ENCODE measurements around the gene TAT. TPM values are rescaled to one million over a fixed set of nuclear protein-coding genes. Genes with fewer than 3 reads are reported as not detected.
"Not testable (repeated sequence)": the region's sequence is repeated elsewhere in the genome, so short reads cannot be mapped to it uniquely, and the experiment has no call there.

The TAT gene
- polyA plus RNA-seq, 3 donors = not detected

DNA sequence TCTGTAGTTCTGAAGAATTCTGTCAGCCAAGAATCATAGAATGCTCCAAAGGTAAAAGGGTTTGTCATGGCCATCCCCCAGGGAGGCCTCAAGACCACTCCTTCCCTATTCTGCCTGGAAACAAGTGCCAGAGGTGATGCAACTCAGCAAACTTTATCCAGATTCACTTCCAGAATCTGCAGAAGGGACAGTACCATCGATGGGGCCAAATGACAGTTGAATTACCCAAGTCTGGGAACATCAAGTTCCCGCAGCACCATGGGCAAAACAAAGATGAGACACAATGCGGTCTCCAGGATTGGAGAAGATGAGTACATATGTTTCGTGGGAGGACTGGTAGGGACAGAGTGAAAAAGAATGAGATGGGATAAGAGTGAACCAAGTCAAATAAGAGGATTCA, 13.7 kb upstream of the TAT start:
- Histone ChIP-seq H2AFZ (ENCODE audit: insufficient read depth, low read depth, low read length, poor library complexity, severe bottlenecking) (no peak overlapping the region), H3K4me1 (ENCODE audit: control insufficient read depth in 1 of 2, insufficient read depth in 2 of 2, low read length in 2 of 2) (no peaks in the 10 kb centered on the region), H3K4me2 (replicated peaks; ENCODE audit: extremely low read depth, low read length, poor library complexity, severe bottlenecking) (no peak overlapping the region), H3K4me3 (replicated peaks in 1 of 3; ENCODE audit: low read depth in 2 of 3, low read length in 3 of 3) (no peak overlapping the region), H3K27ac (ENCODE audit: low read depth in 1 of 2, low read length in 2 of 2) (no peak overlapping the region), H3K79me2 (ENCODE audit: insufficient read depth, low read length) (no peaks in the 10 kb centered on the region), H3K9me3 (replicated peaks in 1 of 2; ENCODE audit: control insufficient read depth in 1 of 2, insufficient read depth in 1 of 2, low read length in 2 of 2) (no peaks in the 10 kb centered on the region), H3K27me3 (ENCODE audit: control insufficient read depth in 2 of 2, insufficient read depth in 2 of 2, low read length in 2 of 2) (peaks cover 0 to 4% of the 10 kb centered on the region in 2 donors), H4K20me1 (ENCODE audit: insufficient read depth, low read length) (no peaks in the 10 kb centered on the region), H3K36me3 (replicated peaks in 1 of 2; ENCODE audit: control insufficient read depth in 1 of 2, insufficient read depth in 2 of 2, low read length in 2 of 2) (no peaks in the 10 kb centered on the region), H3K9ac (ENCODE audit: insufficient read depth, low read length, poor library complexity, severe bottlenecking) (no peak overlapping the region)
- Mint-ChIP-seq H3K27me3 (ENCODE audit: low read depth in 3 of 3) (peaks cover 11 to 19% (median 12%) of the 10 kb centered on the region in 3 donors), H3K36me3 (no peaks in the 10 kb centered on the region), H3K4me3 (no peak overlapping the region), H3K27ac (no peak overlapping the region), H3K9me3 (peaks cover 2 to 8% (median 2%) of the 10 kb centered on the region in 7 donors), H3K4me1 (no peaks in the 10 kb centered on the region)
- TF ChIP-seq, protein P1, sequence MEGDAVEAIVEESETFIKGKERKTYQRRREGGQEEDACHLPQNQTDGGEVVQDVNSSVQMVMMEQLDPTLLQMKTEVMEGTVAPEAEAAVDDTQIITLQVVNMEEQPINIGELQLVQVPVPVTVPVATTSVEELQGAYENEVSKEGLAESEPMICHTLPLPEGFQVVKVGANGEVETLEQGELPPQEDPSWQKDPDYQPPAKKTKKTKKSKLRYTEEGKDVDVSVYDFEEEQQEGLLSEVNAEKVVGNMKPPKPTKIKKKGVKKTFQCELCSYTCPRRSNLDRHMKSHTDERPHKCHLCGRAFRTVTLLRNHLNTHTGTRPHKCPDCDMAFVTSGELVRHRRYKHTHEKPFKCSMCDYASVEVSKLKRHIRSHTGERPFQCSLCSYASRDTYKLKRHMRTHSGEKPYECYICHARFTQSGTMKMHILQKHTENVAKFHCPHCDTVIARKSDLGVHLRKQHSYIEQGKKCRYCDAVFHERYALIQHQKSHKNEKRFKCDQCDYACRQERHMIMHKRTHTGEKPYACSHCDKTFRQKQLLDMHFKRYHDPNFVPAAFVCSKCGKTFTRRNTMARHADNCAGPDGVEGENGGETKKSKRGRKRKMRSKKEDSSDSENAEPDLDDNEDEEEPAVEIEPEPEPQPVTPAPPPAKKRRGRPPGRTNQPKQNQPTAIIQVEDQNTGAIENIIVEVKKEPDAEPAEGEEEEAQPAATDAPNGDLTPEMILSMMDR (IDR thresholded peaks at IDR 0.05) = no peak
- 74% methylated on average over 4 of the region's 4 CpGs for whole genome bisulfite sequencing (ENCODE audit: insufficient coverage)
- DNase-seq = no peak
- intact Hi-C loops (cut with micrococcal nuclease) = no loop called here

DNA sequence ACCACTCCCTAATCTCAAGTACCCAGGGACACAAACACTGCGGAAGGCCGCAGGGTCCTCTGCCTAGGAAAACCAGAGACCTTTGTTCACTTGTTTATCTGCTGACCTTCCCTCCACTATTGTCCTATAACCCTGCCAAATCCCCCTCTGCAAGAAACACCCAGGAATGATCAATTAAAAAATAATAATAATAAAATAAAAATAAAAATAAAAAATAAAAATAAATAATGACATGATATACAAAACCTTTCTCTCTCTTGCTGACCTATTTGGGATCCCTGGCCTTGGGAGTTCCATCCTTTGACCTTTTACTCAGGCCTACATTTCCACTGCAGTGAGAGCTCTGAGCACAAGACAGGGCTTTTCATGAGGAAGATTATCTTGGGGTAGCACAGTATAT, 13.2 kb upstream of the TAT start:
- H3K4me1 Mint-ChIP-seq; DNase-seq; H3K4me2 ChIP-seq (replicated peaks; ENCODE audit: extremely low read depth, low read length, poor library complexity, severe bottlenecking); H3K4me1 ChIP-seq (ENCODE audit: control insufficient read depth in 1 of 2, insufficient read depth in 2 of 2, low read length in 2 of 2); H2AFZ ChIP-seq (ENCODE audit: insufficient read depth, low read depth, low read length, poor library complexity, severe bottlenecking); H3K4me3 ChIP-seq (replicated peaks in 1 of 3; ENCODE audit: low read depth in 2 of 3, low read length in 3 of 3); H3K27ac Mint-ChIP-seq; H3K36me3 ChIP-seq (replicated peaks in 1 of 2; ENCODE audit: control insufficient read depth in 1 of 2, insufficient read depth in 2 of 2, low read length in 2 of 2); H3K36me3 Mint-ChIP-seq; H3K79me2 ChIP-seq (ENCODE audit: insufficient read depth, low read length); H3K27me3 ChIP-seq (ENCODE audit: control insufficient read depth in 2 of 2, insufficient read depth in 2 of 2, low read length in 2 of 2); H3K9me3 ChIP-seq (replicated peaks in 1 of 2; ENCODE audit: control insufficient read depth in 1 of 2, insufficient read depth in 1 of 2, low read length in 2 of 2); H3K9ac ChIP-seq (ENCODE audit: insufficient read depth, low read length, poor library complexity, severe bottlenecking); H4K20me1 ChIP-seq (ENCODE audit: insufficient read depth, low read length); H3K9me3 Mint-ChIP-seq; H3K27ac ChIP-seq (ENCODE audit: low read depth in 1 of 2, low read length in 2 of 2); intact Hi-C loops (cut with micrococcal nuclease); H3K4me3 Mint-ChIP-seq: not testable (repeated sequence)
- peaks cover 11 to 17% (median 13%) of the 10 kb centered on the region in 3 donors for H3K27me3 Mint-ChIP-seq (ENCODE audit: low read depth in 3 of 3)
- WGBS (ENCODE audit: insufficient coverage) = no CpG with 5 or more reads among the region's 2 CpGs

DNA sequence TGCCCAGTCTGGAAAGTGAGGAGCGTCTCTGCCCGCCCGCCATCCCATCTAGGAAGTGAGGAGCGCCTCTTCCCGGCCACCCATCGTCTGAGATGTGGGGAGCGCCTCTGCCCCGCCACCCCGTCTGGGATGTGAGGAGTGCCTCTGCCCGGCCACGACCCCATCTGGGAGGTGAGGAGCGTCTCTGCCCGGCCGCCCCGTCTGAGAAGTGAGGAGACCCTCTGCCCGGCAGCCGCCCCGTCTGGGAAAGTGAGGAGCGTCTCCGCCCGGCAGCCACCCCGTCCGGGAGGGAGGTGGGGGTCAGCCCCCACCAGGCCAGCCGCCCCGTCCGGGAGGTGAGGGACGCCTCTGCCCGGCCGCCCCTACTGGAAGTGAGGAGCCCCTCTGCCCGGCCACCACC, 12.4 kb upstream of the TAT start:
- 87% methylated on average over 13 of the region's 30 CpGs for WGBS (ENCODE audit: insufficient coverage)
- H3K27me3 Mint-ChIP-seq (ENCODE audit: low read depth in 3 of 3) = peaks cover 11 to 14% (median 13%) of the 10 kb centered on the region in 3 donors

More for the DNA sequence above, 12.4 kb upstream of the TAT start:
- H3K36me3 Mint-ChIP-seq; H3K27ac Mint-ChIP-seq; H3K4me3 ChIP-seq (replicated peaks in 1 of 3; ENCODE audit: low read depth in 2 of 3, low read length in 3 of 3); H3K4me1 ChIP-seq (ENCODE audit: control insufficient read depth in 1 of 2, insufficient read depth in 2 of 2, low read length in 2 of 2); H3K4me1 Mint-ChIP-seq; H4K20me1 ChIP-seq (ENCODE audit: insufficient read depth, low read length); H3K36me3 ChIP-seq (replicated peaks in 1 of 2; ENCODE audit: control insufficient read depth in 1 of 2, insufficient read depth in 2 of 2, low read length in 2 of 2); H3K4me2 ChIP-seq (replicated peaks; ENCODE audit: extremely low read depth, low read length, poor library complexity, severe bottlenecking); H3K79me2 ChIP-seq (ENCODE audit: insufficient read depth, low read length); intact Hi-C loops (cut with micrococcal nuclease); DNase-seq; H3K9ac ChIP-seq (ENCODE audit: insufficient read depth, low read length, poor library complexity, severe bottlenecking); H2AFZ ChIP-seq (ENCODE audit: insufficient read depth, low read depth, low read length, poor library complexity, severe bottlenecking); H3K27me3 ChIP-seq (ENCODE audit: control insufficient read depth in 2 of 2, insufficient read depth in 2 of 2, low read length in 2 of 2); H3K9me3 ChIP-seq (replicated peaks in 1 of 2; ENCODE audit: control insufficient read depth in 1 of 2, insufficient read depth in 1 of 2, low read length in 2 of 2); H3K27ac ChIP-seq (ENCODE audit: low read depth in 1 of 2, low read length in 2 of 2); H3K4me3 Mint-ChIP-seq; H3K9me3 Mint-ChIP-seq: not testable (repeated sequence)

All from CD14-positive monocyte (primary cell).